NCI-H146 treated with DMSO at 0.1 percent for 48 hours (cell line): ENCODE data around the gene PRSS56.

Experiments used
- DNase-seq: peaks from one replicate; lab custom pipeline; 2025; ENCODE audit not compliant: unreplicated experiment; lab: John Stamatoyannopoulos, UW

PRSS56 gene

DNA sequence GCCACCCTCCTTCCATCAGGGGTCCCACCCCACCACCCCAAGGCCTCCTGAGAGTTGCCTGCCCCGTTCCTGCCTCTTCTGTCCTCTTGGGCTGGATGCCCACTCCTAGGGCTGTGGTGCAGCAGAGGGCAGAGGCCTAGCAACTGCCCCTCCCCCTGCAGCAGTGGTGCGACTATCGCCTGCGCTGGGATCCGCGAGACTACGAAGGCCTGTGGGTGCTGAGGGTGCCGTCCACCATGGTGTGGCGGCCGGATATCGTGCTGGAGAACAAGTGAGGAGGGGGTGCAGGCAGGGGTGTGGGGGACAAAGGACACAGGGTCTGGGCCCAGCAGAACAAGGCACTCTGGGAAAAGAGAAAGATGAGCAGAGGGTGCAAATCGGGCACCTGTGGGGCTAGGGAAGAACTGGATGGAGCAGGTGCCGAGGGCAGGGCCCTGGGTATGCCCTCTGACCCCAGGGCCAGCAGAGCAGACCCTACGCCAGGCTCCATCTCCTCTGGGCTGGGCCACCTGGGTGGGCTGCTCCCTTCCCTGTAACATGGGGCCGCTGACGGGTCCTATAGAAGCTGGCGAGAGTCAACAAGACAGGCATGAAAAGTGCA lies 20.4 kb downstream of the PRSS56 start:
- DNase-seq = no peak

DNA sequence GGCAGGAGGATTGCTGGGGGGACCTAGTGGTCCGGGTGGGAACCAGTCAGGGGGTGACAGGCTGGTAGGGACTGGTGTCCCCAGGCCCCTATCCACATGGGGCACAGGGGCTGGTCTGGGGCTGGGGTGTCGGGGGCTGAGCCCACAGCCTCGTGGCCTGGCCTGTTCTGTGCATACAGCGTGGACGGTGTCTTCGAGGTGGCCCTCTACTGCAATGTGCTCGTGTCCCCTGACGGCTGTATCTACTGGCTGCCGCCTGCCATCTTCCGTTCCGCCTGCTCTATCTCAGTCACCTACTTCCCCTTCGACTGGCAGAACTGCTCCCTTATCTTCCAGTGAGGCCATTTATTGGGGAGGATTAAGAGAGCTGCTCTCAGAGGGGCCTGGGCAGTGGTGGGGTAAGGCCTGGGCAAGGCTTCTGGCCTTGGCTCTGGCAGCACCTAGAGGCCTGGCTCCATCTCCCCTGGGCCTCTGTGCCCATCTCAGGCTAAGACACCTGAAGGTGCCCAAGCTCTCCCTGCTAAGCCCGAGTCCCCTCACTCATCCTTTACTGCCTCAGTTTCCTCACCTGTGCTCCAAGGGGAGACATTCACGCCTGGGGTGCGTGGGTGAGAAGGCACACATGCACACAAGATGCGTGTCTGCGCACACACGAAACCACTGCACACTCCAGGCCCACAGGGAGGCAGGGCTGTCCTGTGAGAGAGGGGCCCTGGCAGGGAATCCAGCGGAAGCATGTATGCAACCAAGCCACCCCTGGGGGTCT lies 21.2 kb downstream of the PRSS56 start:
- DNase-seq = no peak

DNA sequence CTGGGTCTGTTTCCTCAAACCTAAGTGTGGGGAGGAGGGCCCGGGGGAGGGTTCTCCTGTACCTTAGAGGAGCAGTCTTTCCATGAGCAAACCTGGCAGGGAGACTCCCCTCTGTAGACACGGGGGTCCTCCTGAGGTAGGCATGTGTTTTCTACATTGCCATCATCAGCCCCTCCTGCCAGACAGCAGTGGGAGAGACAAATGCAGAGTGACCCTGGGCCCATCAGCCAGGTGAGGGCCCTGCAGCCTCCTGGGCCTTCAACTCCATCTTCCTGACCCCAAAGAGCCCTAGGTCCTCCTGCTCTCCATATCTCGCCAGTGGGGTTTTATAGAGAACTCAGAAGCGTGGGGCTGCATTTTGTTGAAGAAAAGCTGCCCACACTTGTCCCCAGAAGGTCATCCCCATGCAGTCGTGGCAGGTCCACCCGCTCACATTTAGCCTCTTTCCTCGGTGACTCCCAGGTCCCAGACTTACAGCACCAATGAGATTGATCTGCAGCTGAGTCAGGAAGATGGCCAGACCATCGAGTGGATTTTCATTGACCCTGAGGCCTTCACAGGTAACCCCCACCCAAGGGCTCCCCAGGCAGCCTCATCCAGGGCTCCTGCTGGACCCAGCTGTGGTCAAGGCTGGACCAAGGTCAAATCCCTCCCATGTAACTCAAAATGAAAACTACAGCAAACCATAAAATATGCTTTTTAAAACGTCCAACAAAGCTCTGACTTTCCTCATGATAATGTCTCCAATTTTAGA lies 21.9 kb downstream of the PRSS56 start:
- no peak for DNase-seq

DNA sequence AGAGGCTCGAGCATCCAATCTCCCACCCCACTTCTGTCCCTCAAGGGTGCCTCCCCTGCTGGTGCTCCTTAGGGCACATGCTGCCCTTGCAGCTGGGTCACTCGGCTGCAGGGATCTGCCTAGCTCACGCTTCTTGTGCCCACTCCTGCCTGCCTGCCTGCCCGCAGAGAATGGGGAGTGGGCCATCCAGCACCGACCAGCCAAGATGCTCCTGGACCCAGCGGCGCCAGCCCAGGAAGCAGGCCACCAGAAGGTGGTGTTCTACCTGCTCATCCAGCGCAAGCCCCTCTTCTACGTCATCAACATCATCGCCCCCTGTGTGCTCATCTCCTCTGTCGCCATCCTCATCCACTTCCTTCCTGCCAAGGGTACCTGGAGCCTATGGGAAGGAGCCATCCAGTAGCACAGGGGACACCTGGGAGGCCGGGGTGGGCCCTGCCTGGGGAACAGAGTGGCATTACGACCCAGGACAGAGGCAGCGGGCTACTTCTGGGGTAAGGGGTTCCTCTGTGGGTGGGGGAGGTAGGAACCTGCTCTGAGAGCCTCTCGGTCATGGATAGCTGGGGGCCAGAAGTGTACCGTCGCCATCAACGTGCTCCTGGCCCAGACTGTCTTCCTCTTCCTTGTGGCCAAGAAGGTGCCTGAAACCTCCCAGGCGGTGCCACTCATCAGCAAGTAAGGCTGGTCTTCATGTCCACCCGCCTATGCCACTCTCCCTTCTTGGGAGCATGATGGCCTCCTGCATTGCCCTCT lies 22.7 kb downstream of the PRSS56 start:
- no peak for DNase-seq

DNA sequence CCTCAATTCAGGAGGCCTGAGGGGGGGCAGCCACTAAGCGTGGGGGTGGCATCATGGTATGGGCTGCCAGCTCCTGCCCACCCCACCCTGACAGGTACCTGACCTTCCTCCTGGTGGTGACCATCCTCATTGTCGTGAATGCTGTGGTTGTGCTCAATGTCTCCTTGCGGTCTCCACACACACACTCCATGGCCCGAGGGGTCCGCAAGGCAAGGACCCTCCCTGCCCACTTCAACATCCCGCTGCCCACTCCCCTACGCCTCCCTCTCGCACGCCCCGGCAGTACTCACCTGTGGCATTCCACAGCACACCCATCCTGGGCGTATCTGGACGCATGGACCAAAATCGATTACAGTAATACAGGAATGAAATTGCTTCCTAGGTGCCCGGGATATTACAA lies 23.3 kb downstream of the PRSS56 start:
- DNase-seq = no peak

DNA sequence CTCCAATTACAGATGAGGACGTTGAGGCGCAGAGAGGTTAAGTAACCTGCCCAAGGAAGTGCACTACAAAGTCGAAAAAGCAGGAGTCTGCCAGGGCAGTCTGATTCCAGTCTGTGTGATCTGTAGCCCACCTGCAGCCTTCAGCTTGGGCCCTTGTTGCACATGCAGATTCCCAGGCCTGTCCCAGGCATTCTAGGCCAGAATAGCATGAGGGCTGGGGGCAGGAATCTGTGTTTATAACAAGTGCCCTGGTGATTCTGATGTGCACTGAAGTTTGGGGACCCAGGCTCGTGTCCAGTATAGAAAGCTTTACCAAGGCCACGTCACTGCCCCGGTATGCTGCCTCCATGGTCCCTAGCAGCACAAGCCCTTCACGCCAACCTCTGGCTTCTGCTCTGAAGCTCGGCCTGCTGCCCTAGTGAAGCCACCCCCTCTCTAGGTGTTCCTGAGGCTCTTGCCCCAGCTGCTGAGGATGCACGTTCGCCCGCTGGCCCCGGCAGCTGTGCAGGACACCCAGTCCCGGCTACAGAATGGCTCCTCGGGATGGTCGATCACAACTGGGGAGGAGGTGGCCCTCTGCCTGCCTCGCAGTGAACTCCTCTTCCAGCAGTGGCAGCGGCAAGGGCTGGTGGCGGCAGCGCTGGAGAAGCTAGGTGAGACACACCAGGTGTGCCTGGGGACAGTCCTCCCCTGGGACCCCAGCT lies 23.9 kb downstream of the PRSS56 start:
- DNase-seq = no peak

DNA sequence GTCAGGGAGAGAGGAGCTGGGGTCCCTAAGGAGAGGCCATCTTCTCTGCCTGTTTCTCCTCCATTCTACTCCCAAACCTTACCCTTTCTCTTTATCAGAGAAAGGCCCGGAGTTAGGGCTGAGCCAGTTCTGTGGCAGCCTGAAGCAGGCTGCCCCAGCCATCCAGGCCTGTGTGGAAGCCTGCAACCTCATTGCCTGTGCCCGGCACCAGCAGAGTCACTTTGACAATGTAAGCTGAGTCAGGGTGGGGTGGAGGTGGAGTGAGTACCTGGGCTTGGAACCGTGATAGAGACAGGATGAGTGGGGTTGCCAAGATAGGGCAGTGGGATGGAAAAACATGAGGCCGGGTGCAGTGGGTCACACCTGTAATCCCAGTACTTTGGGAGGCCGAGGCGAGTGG lies 24.5 kb downstream of the PRSS56 start:
- no peak for DNase-seq

DNA sequence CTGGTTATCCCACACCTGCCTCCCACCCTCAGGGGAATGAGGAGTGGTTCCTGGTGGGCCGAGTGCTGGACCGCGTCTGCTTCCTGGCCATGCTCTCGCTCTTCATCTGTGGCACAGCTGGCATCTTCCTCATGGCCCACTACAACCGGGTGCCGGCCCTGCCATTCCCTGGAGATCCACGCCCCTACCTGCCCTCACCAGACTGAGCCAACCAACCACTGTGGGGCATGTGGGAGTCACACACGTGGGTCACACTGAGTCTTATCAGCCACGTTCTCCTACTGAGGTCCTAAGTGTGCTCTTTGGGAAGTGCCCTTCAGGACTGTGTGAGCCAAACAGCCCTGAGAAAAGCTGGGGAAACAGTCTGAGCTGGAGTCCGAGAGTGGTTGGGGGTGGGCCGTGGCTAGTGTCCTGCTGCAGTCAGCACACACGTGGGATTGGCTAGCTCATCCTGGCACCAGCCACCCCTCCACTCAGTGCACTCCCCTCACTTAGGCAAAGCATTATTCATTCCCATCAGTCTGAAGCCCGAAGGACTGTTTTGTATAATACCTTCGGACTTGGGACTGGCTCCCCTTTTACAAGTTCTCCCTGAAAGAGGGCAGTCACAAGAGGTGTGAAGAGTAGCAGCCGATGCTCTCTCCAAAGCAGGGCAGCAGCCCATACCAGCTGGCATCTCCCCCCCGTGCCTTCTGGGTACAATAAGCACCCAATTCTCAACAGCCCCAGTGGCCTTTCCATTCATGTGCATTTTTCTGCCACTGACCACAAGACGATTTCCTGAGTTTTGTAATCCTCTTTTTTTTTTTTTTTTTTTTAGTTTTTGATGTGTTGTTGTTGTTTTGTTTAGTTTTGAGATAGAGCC lies 25.6 kb downstream of the PRSS56 start:
- DNase-seq = no peak

DNA sequence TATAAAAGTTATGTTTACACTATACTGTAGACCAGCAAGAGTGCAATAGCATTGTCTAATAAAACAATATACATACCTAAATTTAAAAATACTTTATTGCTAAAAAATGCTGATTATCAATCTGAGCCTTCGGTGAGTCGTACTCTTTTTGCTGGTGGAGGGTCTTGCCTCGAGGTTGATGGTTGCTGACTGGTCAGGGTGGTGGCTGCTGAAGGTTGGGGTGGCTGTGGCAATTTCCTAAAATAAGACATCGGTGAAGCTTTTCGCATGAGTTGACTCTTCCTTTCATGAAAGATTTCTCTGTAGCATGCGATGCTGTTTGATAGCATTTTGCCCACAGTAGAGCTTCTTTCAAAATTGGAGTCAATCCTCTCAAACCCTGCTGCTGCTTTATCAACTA lies 27.8 kb downstream of the PRSS56 start:
- DNase-seq = no peak

DNA sequence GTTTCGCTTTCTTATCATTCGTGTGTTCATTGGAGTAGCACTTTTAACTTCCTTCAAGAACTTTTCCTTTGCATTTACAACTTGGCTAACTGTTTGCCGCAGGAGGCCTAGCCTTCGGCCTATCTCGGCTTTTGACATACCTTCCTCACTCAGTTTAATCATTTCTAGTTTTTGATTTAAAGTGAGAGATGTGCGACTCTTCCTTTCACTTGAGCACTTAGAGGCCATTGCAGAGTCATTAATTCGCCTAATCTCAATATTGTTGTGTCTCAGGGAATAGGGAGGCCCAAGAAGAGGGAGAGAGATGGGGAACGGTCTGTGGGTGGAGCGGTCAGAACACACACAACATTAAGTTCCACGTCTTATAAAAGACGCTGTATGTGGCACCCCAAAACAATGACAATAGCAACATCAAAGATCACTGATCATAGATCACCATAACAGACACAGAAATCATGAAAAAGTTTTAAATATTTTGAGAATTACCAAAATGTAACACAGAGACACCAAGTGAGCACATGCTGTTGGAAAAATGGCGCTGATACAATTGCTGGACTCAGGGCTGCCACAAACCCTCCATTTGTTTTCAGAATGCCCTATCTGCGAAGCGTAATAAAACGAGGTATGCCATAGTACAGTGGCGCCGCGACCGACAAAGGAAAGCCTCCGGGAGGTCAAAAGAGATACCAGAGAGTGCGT lies 29.6 kb downstream of the PRSS56 start:
- DNase-seq = no peak

DNA sequence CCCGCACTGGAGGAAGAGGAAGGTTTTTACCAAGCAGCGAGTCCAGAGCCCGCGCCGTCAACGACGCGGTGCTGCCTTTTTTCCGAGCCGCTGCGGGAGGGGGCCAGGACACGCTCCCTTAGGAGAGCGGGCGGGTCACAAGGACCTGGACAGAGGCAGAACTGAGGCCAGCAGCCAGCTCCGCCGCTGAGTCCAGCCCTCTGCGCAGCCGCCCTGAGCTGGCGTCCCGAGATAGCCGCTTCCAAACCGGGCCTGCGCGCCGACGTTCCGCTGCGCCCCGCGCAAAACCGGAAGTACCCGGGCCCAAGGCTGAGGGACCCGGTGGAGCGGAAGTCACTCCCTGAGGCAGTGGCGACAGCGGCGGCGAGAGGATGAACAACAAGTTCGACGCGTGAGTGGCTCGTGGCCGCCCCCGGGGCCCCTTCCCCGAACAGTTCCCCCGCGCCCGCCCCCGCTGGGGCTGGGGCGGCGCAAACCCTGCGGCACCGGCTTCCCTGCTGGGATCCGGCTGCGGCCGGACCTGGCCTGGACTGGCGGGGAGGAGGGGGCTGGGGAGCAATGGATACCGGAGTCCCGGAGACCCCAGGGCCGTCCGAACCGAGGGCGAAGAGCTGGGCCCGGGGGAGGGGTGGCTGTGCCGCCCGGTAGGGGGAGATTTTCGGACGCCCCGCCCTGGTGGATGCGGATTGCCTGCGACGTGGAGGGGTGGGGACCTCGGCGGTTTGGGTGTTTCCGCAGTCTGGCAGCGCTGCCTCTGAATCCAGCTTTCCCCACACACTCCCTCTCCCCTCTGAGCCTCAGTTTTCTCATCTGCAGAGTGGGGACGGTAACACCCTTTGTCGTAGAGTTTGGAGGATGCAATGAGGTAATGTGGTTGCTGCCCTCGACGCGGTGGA lies 30.4 kb downstream of the PRSS56 start, which contains the start of the genes EIF4E2 and TIGD1:
Gene EIF4E2 (plus strand): TSS at position 336 of the 896 bp plus-strand sequence. CDS start 36 bp downstream, at position 372.
Gene TIGD1 (minus strand): TSS at position 204 of the 896 bp plus-strand sequence. CDS start 675 bp downstream, outside the sequence.
- DNase-seq = peak; percentile 60

DNA sequence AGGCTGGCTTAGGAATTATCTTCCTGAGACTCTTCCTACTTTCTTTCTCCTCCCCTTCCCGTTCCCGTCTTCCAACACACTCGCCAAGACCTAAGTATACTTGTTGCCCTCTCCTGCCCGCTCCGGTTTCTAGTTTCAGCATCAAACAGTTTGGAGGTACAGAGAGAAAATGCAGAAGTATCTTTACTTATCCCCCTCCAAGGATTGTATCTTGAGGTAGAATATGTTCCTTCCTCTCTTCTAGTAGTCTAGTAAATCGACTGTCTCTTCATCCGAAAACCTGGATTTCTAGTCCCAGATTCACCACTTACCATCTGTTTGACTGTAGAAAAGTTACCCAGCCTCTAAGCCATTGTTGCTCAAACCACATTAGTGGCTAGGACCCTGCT lies 31.1 kb downstream of the PRSS56 start:
- DNase-seq = no peak

DNA sequence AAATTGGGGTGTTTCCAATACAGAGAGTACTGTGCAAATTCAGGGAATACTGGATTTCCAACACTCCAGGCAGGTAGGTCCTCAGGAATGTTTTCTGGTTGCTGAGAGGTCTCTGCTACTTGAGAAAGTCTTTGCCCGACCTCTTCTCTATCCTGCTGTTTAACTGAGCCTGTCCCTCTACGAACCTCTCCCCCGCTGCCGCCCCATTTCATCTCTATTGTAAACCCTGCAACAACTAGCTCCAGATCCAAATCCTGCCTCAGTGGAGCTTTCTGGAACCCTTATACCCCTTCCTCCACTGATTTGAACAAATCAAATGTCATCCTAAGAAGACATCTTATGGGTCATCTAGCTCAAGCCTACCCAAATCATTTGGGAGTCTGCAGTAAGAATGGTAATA lies 31.6 kb downstream of the PRSS56 start:
- no peak for DNase-seq

DNA sequence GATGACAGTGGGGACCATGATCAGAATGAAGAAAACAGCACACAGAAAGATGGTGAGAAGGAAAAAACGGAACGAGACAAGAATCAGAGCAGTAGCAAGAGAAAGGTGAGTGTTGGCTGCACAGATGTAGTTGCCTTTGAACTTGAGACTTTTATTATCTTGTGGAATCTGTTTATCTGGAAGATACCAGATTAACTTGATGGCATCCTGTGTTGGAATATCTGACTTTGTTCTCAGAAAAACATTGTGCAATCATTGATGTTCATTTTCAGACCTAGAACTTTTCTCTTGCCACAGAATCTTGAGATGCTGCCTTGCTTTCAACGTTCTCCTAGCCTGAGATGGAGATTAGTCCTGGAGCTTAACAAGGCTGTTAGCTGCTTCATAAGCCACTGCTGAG lies 36.2 kb downstream of the PRSS56 start:
- no peak for DNase-seq

DNA sequence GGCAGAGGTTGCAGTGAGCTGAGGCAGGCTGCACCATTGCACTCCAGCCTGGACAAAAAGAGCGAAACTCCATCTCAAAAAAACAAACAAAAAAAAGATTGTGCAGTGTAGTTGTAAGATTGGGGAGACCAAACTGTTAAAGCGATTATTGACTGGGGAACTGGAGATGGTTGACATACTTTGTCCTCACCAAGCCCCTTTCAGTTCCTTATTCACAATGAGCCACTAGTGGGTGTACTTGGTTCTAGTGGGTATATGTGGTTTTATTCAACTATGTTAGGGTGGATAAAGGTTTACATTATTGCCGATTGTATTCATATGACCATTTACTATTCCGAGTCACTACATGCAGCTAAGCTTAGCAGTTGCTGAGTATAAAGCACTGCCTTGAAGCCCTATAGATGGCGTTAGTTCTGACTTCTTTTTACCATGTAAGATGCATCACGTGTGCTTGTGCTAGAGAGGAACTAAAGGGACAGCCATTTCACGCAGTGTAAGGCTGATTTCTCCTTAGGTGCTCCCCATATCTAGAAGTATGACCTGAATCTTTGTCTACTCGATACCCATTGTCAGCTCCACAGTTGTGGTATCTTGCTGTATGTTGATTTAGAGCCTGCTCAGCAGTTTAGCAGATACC lies 42.4 kb downstream of the PRSS56 start:
- no peak for DNase-seq

DNA sequence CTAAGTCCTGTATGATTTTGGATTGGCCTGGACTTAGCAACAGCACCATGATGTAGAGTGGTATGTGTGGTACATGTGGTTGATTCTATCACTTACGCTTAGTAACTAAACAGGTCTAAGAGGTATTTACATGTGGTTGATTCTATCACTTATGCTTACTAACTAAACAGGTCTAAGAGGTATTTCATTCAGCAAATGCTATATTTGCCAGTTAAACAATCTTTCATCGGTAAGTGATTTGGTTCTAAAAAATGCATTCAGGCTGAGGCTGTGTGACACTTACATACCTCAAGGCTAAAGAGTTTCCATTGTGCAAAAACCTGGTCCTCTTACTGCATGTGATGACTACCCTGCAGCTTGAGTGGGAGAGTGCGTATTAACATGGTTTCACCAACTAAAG lies 43.4 kb downstream of the PRSS56 start:
- no peak for DNase-seq

DNA sequence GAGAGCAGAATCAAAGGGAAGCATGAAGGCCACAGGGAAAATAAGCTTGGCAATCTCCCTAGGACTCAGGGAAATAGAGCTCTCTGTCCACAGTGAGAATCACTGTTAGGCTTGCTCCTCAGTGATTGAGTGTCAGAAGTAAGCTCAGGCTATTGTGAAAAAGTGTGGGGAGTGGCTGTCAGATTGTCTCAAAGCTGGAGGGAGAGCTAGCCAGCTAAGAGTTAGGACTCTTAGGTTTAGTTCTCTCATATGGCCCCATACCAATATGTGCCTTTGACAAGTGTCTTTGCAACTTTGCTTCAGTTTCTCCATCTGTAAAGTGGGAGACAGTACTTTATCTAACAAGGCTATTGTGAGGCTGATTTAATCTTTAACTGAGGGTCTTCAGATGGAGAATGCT lies 47.5 kb downstream of the PRSS56 start:
- DNase-seq = no peak

DNA sequence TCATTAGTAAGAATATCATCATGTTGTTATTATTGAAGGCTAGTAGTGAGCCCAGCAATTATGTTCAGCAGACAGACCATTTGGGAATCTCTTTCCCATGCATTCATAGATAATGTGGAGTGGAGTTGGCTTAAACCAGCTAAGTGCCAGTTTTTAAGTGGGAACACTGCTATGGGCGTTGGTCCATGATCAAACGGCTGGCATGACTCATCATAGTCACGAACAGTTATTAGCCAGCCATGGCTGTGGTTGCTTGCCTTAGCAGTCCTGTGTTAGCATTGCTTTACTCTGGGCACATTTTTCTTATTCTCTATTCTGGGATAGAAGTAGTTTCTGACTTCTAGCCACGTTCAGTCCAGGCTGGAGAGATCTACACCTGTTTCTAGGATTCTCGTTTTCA lies 48.0 kb downstream of the PRSS56 start:
- DNase-seq = no peak
